Measurements from ENCODE around the gene NRSN2. TPM values are rescaled to one million over a fixed set of nuclear protein-coding genes. Genes with fewer than 3 reads are reported as not detected.

The NRSN2 gene
- total and polyA plus RNA-seq, 2 donors (not counting 1 experiment from before 2014, with no cell fraction given): 5.0 to 8.6 TPM

DNA sequence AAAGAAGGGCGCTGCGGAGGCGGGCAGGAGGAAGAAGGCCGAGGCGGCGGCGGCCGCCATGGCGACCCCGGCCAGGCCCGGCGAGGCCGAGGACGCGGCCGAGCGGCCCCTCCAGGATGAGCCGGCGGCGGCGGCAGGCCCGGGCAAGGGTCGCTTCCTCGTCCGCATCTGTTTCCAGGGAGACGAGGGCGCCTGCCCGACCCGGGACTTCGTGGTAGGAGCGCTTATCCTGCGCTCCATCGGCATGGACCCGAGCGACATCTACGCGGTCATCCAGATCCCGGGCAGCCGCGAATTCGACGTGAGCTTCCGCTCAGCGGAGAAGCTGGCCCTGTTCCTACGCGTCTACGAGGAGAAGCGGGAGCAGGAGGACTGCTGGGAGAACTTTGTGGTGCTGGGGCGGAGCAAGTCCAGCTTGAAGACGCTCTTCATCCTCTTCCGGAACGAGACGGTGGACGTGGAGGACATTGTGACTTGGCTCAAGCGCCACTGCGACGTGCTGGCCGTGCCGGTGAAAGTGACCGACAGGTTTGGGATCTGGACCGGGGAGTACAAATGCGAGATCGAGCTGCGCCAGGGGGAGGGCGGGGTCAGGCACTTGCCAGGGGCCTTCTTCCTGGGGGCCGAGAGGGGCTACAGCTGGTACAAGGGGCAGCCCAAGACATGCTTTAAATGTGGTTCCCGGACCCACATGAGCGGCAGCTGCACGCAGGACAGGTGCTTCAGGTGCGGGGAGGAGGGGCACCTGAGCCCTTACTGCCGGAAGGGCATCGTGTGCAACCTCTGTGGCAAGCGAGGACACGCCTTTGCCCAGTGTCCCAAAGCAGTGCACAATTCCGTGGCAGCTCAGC lies 48.8 kb upstream of the NRSN2 start:
- POLR2A ChIA-PET: interaction anchor here (0.7 to 2.7 kb wide), 5 partner anchors 27 to 104 kb away, joined by 3 to 35 read pairs (median 3); partner anchors contain the start of gene SOX12
- DNase-seq (peak; percentile 68), ATAC-seq (ENCODE audit: low read depth) (peak; percentile 19)
- H3K4me3 ChIP-seq (ENCODE audit: control extremely low read depth in 1 of 5, extremely low read depth in 1 of 5, insufficient read depth in 1 of 5, low read depth in 2 of 5, low read length in 4 of 5): peak overlapping the region; percentile 79 to 94 (median 90)
- CTCF ChIA-PET: interaction anchor here (0.8 to 7.7 kb wide), 6 partner anchors 11 to 32 kb away, joined by 3 to 58 read pairs (median 6); partner anchors contain the start of gene SOX12
- Mint-ChIP-seq H3K27ac (peak overlapping the region; percentile 100), H3K9me3 (ENCODE audit: insufficient read depth) (no peaks in the 10 kb centered on the region), H3K4me3 (peak overlapping the region; percentile 99), H3K27me3 (no peaks in the 10 kb centered on the region), H3K4me1 (peaks cover 40% of the 10 kb centered on the region)
- intact Hi-C loops (cut with micrococcal nuclease): loop anchor here (1.0 kb wide), 5 partner anchors 8 to 245 kb away; partner anchors contain the start of genes C20orf96 and CSNK2A1
- H3K27ac ChIP-seq (ENCODE audit: low read length in 2 of 2): peak overlapping the region; percentile 85 to 88
- no peaks in the 10 kb centered on the region for H3K27me3 ChIP-seq (replicated peaks in 1 of 4; ENCODE audit: control extremely low read depth in 1 of 4, control insufficient read depth in 3 of 4, insufficient read depth in 4 of 4, low read length in 3 of 4)
- peaks cover 0 to 9% of the 10 kb centered on the region in 2 experiments for H3K36me3 ChIP-seq (replicated peaks in 1 of 2; ENCODE audit: control extremely low read depth in 1 of 2, control insufficient read depth in 1 of 2, extremely low read depth in 1 of 2, insufficient read depth in 2 of 2, low read length in 1 of 2)
- TF ChIP-seq, protein P1, sequence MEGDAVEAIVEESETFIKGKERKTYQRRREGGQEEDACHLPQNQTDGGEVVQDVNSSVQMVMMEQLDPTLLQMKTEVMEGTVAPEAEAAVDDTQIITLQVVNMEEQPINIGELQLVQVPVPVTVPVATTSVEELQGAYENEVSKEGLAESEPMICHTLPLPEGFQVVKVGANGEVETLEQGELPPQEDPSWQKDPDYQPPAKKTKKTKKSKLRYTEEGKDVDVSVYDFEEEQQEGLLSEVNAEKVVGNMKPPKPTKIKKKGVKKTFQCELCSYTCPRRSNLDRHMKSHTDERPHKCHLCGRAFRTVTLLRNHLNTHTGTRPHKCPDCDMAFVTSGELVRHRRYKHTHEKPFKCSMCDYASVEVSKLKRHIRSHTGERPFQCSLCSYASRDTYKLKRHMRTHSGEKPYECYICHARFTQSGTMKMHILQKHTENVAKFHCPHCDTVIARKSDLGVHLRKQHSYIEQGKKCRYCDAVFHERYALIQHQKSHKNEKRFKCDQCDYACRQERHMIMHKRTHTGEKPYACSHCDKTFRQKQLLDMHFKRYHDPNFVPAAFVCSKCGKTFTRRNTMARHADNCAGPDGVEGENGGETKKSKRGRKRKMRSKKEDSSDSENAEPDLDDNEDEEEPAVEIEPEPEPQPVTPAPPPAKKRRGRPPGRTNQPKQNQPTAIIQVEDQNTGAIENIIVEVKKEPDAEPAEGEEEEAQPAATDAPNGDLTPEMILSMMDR (IDR thresholded peaks at IDR 0.05): no peak
- no peak for TF ChIP-seq EZH2 (IDR thresholded peaks at IDR 0.05; ENCODE audit: borderline replicate concordance, insufficient read depth, low read depth, low read length, poor library complexity, severe bottlenecking)
- H3K9me3 ChIP-seq (ENCODE audit: control extremely low read depth in 1 of 3, control insufficient read depth in 2 of 3, insufficient read depth in 1 of 3, low read length in 2 of 3): no peaks in the 10 kb centered on the region
- peaks cover 34% of the 10 kb centered on the region for H3K79me2 ChIP-seq (ENCODE audit: control insufficient read depth, insufficient read depth, low read length)
- H3K4me2 ChIP-seq (replicated peaks; ENCODE audit: low read depth, low read length, poor library complexity, severe bottlenecking): peak overlapping the region; percentile 93
- peaks cover 16 to 27% of the 10 kb centered on the region in 2 donors for H3K4me1 ChIP-seq (ENCODE audit: control insufficient read depth in 2 of 2, insufficient read depth in 2 of 2, low read length in 2 of 2)
- peak overlapping the region; percentile 90 for H3K9ac ChIP-seq (ENCODE audit: low read length)
- WGBS (ENCODE audit: insufficient coverage): under 1% methylated on average over 75 of the region's 75 CpGs
- H2AFZ ChIP-seq (ENCODE audit: insufficient read depth, low read depth, low read length, poor library complexity, severe bottlenecking): peak overlapping the region; percentile 82
- peaks cover 28% of the 10 kb centered on the region for H4K20me1 ChIP-seq (ENCODE audit: control insufficient read depth, insufficient read depth, low read length, poor library complexity, severe bottlenecking)
